HL-60 (cell line): Measurements from ENCODE around the gene ERBB4.

Experiments
- DNase-seq, 2 experiments: peaks; one replicate each; pipeline ENCODE4 v3.0.0-alpha.2; 2010 to 2020; ENCODE audit warnings: low read depth in 1 of 2, low spot score in 1 of 2
- H3K27ac ChIP-seq: fragments of 250-450 bp; sonication (Bioruptor Pico); replicated peaks from 2 replicates; pipeline ENCODE4 v1.5.1; 2020; ENCODE audit warnings: mild to moderate bottlenecking, moderate library complexity
- H3K27me3 ChIP-seq: fragments of 250-450 bp; sonication (Bioruptor Pico); 2 replicates; pipeline ENCODE4 v1.5.1; 2021; ENCODE audit warnings: mild to moderate bottlenecking, moderate library complexity; ENCODE audit not compliant: insufficient read depth, poor library complexity, severe bottlenecking
- H3K4me3 ChIP-seq: replicated peaks from 2 replicates; pipeline ENCODE4 v1.5.1; 2011; ENCODE audit warnings: mild to moderate bottlenecking, control low read depth, low read length; ENCODE audit not compliant: insufficient read depth
- GABPA ChIP-seq: IDR thresholded peaks from 2 replicates; pipeline ENCODE4 v1.6.1; 2012; ENCODE audit warnings: low read depth
- POLR2AphosphoS5 ChIP-seq: IDR thresholded peaks from 2 replicates; pipeline ENCODE4 v1.6.1; 2012; ENCODE audit warnings: low read depth
- SPI1 ChIP-seq: IDR thresholded peaks from 2 replicates; pipeline ENCODE4 v1.6.1; 2012; ENCODE audit warnings: low read depth, mild to moderate bottlenecking, borderline replicate concordance
- TF ChIP-seq, protein P1 (sequence below): IDR thresholded peaks from one replicate; pipeline ENCODE4 v1.5.1; 2011; ENCODE audit warnings: low read length, control low read depth, inconsistent platforms; ENCODE audit not compliant: insufficient read depth
- TF ChIP-seq, protein P2 (sequence below): IDR thresholded peaks from 2 replicates; pipeline ENCODE4 v1.6.1; 2012; ENCODE audit warnings: low read depth; ENCODE audit not compliant: insufficient replicate concordance

Gene ERBB4

DNA sequence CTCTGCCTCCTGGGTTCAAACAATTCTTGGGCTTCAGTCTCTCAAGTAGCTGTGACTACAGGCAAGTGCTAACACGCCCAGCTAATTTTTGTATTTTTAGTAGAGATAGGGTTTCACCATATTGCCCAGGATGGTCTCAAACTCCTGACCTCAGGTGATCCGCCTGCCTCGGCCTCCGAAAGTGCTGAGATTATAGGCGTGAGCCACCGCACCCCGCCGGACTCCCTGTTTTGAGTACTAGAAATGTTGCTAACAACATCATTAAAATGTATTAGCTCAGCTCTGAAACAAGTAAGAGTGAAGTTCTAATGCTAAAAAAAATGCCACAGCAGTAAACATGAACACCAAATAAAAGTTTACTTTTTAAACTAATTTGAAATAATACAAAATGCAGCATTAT is 1044.5 kb downstream of the ERBB4 start:
- Histone ChIP-seq H3K27me3 (no peaks in the 10 kb centered on the region), H3K4me3 (no peak overlapping the region), H3K27ac (no peak overlapping the region)
- DNase-seq: no peak
- TF ChIP-seq POLR2AphosphoS5: no peak

DNA sequence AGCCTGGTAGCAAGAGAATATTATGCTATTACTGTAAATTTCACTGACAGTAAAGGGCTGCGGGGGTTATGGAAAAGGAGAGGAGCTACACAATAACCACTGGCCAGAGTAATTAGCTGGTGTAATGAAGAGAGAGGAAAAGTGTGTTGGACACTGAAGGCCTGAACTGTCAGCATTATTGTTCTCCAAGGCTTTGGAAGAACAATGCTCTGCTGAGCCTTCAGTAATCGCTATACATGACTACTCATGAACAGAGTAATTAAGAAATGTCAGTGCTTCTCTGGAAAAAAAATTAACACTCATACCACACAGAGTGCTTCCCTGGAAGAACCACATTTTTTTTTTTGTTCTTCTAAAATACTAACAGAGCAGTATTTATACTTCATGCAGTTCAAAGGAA is 1050.9 kb downstream of the ERBB4 start:
- TF ChIP-seq, protein P1, sequence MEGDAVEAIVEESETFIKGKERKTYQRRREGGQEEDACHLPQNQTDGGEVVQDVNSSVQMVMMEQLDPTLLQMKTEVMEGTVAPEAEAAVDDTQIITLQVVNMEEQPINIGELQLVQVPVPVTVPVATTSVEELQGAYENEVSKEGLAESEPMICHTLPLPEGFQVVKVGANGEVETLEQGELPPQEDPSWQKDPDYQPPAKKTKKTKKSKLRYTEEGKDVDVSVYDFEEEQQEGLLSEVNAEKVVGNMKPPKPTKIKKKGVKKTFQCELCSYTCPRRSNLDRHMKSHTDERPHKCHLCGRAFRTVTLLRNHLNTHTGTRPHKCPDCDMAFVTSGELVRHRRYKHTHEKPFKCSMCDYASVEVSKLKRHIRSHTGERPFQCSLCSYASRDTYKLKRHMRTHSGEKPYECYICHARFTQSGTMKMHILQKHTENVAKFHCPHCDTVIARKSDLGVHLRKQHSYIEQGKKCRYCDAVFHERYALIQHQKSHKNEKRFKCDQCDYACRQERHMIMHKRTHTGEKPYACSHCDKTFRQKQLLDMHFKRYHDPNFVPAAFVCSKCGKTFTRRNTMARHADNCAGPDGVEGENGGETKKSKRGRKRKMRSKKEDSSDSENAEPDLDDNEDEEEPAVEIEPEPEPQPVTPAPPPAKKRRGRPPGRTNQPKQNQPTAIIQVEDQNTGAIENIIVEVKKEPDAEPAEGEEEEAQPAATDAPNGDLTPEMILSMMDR: no peak
- TF ChIP-seq GABPA: no peak
- TF ChIP-seq POLR2AphosphoS5: no peak
- TF ChIP-seq, protein P2, sequence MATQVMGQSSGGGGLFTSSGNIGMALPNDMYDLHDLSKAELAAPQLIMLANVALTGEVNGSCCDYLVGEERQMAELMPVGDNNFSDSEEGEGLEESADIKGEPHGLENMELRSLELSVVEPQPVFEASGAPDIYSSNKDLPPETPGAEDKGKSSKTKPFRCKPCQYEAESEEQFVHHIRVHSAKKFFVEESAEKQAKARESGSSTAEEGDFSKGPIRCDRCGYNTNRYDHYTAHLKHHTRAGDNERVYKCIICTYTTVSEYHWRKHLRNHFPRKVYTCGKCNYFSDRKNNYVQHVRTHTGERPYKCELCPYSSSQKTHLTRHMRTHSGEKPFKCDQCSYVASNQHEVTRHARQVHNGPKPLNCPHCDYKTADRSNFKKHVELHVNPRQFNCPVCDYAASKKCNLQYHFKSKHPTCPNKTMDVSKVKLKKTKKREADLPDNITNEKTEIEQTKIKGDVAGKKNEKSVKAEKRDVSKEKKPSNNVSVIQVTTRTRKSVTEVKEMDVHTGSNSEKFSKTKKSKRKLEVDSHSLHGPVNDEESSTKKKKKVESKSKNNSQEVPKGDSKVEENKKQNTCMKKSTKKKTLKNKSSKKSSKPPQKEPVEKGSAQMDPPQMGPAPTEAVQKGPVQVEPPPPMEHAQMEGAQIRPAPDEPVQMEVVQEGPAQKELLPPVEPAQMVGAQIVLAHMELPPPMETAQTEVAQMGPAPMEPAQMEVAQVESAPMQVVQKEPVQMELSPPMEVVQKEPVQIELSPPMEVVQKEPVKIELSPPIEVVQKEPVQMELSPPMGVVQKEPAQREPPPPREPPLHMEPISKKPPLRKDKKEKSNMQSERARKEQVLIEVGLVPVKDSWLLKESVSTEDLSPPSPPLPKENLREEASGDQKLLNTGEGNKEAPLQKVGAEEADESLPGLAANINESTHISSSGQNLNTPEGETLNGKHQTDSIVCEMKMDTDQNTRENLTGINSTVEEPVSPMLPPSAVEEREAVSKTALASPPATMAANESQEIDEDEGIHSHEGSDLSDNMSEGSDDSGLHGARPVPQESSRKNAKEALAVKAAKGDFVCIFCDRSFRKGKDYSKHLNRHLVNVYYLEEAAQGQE: no peak
- TF ChIP-seq SPI1: no peak
- DNase-seq: no peak
- H3K27me3 ChIP-seq: no peaks in the 10 kb centered on the region

DNA sequence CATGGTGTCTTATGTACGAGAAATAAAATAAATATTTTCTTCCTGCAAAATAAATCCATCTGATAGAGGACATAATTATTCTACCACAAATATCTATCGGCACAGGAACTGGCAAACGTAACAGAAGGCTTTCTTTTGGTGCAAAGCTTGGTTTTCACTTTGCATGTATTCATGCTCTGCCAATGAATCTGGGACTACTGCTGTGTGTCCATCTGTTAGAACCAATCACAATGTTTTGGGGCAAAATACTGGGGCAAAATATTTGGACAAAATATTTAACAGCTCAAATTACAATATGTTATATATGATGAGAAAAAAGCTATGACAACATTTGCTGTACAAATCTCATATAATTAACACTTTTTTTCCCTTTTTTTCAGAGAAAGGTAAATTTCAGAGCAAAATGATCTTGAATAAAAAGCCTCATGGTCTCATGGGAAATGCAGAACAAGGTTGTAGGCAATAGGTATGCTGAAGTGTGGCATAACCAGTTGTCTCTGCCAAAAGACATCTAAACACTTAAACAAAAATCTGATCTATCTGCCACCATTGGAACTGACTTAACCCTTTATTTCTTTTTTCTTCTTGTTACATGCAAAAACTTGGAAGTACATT is 1059.0 kb downstream of the ERBB4 start:
- no peaks in the 10 kb centered on the region for H3K27me3 ChIP-seq
- no peak for DNase-seq
- no peak for TF ChIP-seq SPI1
- TF ChIP-seq, protein P2: no peak
- TF ChIP-seq, protein P1: no peak
- no peak for TF ChIP-seq GABPA
- no peak for TF ChIP-seq POLR2AphosphoS5
- no peak overlapping the region for H3K4me3 ChIP-seq
- no peak overlapping the region for H3K27ac ChIP-seq

More for the DNA sequence above, 1050.9 kb downstream of the ERBB4 start:
- no peak overlapping the region for H3K4me3 ChIP-seq
- no peak overlapping the region for H3K27ac ChIP-seq

DNA sequence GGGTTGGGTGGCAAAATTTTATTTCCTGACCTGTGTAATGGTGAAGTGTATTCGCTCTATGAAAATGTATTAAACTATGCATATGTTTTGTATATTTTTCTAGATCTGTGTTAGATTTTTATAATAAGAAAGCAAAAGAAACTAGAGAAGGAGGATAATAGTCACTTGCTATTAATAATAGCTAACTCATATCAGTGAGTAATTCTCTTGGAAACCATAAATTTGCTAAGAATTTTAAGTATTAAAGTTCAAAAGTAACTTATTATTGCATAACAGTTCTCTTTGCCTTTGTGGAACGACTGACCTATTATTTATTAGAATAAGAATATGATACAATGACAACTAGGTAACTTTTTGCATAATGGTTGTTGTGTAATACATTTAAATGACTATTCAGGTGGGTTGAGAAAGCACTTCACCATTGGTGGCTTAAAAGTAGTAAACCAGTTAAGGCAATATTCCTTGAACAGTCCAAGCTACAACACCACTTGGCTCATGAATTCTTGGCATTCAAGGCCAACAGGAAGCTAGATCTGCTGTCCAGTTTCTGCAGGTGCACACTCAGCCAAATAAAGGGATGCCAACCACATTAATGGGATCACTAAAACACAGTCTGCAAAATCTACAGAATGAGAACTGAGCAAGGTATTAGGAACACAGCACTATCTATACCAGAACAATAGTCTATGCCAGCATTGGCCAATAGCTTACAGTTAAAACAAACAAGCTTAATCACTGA is 1060.9 kb downstream of the ERBB4 start:
- TF ChIP-seq SPI1 (no peak), GABPA (no peak), POLR2AphosphoS5 (no peak)
- TF ChIP-seq, protein P2: no peak
- TF ChIP-seq, protein P1: no peak
- H3K27ac ChIP-seq: no peak overlapping the region
- DNase-seq: no peak
- H3K4me3 ChIP-seq: no peak overlapping the region
- no peaks in the 10 kb centered on the region for H3K27me3 ChIP-seq
